Activated T-helper 2 cell treated with anti-CD3 and anti-CD28 coated beads, Interferon-gamma antibody, Interleukin-2, Interleukin-4, amounts not matched to agents 10 μg/mL and 5 μg/mL and 100 μg/mL, durations not matched to agents 14 hours and 24 hours and 36 hours (primary cell): ENCODE measurements around the gene DYNC1I1. TPM values are rescaled to one million over a fixed set of nuclear protein-coding genes. Genes with fewer than 3 reads are reported as not detected.

ENCODE experiments used
- DNase-seq: peaks from one replicate; pipeline ENCODE4 v3.0.0; 2021; ENCODE audit warnings: low spot score
- H3K27ac Mint-ChIP-seq: one replicate; pipeline ENCODE4 v1.8.0; 2021; ENCODE audit warnings: mixed read lengths
- H3K27me3 Mint-ChIP-seq: one replicate; pipeline ENCODE4 v1.8.0; 2021; ENCODE audit warnings: low read depth, mixed read lengths
- H3K36me3 Mint-ChIP-seq: one replicate; pipeline ENCODE4 v1.8.0; 2021; ENCODE audit warnings: low read depth, mixed read lengths
- H3K4me1 Mint-ChIP-seq: one replicate; pipeline ENCODE4 v1.8.0; 2021; ENCODE audit warnings: low read depth, mixed read lengths
- H3K4me3 Mint-ChIP-seq: one replicate; pipeline ENCODE4 v1.8.0; 2021; ENCODE audit warnings: low read depth, mild to moderate bottlenecking, moderate library complexity, mixed read lengths
- H3K9me3 Mint-ChIP-seq: one replicate; pipeline ENCODE4 v1.8.0; 2021; ENCODE audit warnings: mixed read lengths
- intact Hi-C: fragments of 100-400 bp; cut with micrococcal nuclease; formaldehyde crosslinking; loops from one replicate; pipeline ENCODE4 v1.15.1; 2023
- total RNA-seq: library from RNA; stranded (reverse); gene quantifications from 2 replicates; pipeline ENCODE4 v1.2.3, GENCODE V29; 2022

Gene DYNC1I1
- total RNA-seq, 1 donor from 2014 or later, result not detected

GRCh38 chr7:96074871-96075270 is 302.5 kb downstream of the DYNC1I1 start:
- Mint-ChIP-seq H3K4me3 (no peak overlapping the region), H3K9me3 (no peaks in the 10 kb centered on the region), H3K27ac (no peak overlapping the region), H3K36me3 (no peaks in the 10 kb centered on the region), H3K27me3 (peaks cover 43% of the 10 kb centered on the region), H3K4me1 (peaks cover 4% of the 10 kb centered on the region)
- DNase-seq, result no peak
- intact Hi-C loops, result loop anchor here (1.0 to 10.0 kb wide), 4 partner anchors 160 to 952 kb away; no protein-coding TSS in a partner anchor

- H3K4me3 Mint-ChIP-seq, result peak overlapping the region; percentile 77
- peaks cover 4% of the 10 kb centered on the region for H3K4me1 Mint-ChIP-seq
- H3K27me3 Mint-ChIP-seq, result peaks cover 46% of the 10 kb centered on the region
- no peak overlapping the region for H3K27ac Mint-ChIP-seq
- intact Hi-C loops, result loop anchor here (1.0 to 10.0 kb wide), 4 partner anchors 161 to 952 kb away; no protein-coding TSS in a partner anchor
- no peaks in the 10 kb centered on the region for H3K36me3 Mint-ChIP-seq
- no peaks in the 10 kb centered on the region for H3K9me3 Mint-ChIP-seq
- DNase-seq, result peak; percentile 20
Observed at GRCh38 chr7:96075510-96076349, 303.4 kb downstream of the DYNC1I1 start.

- Mint-ChIP-seq H3K27me3 (peaks cover 48% of the 10 kb centered on the region), H3K27ac (no peak overlapping the region), H3K4me1 (peaks cover 4% of the 10 kb centered on the region), H3K9me3 (no peaks in the 10 kb centered on the region), H3K4me3 (peak overlapping the region; percentile 77), H3K36me3 (no peaks in the 10 kb centered on the region)
- no peak for DNase-seq
- intact Hi-C loops, result loop anchor here (10.0 kb wide), 3 partner anchors 162 to 338 kb away; no protein-coding TSS in a partner anchor
Observed at GRCh38 chr7:96076350-96076707, 304.0 kb downstream of the DYNC1I1 start.

- no peak overlapping the region for H3K4me3 Mint-ChIP-seq
- peaks cover 45% of the 10 kb centered on the region for H3K27me3 Mint-ChIP-seq
- peaks cover 4% of the 10 kb centered on the region for H3K4me1 Mint-ChIP-seq
- no peaks in the 10 kb centered on the region for H3K9me3 Mint-ChIP-seq
- DNase-seq, result no peak
- H3K27ac Mint-ChIP-seq, result no peak overlapping the region
- intact Hi-C loops, result no loop called here
- no peaks in the 10 kb centered on the region for H3K36me3 Mint-ChIP-seq
Observed at GRCh38 chr7:96080027-96080426, 307.7 kb downstream of the DYNC1I1 start.

GRCh38 chr7:96084881-96085553 is 312.7 kb downstream of the DYNC1I1 start:
- no peak for DNase-seq
- no peak overlapping the region for H3K4me3 Mint-ChIP-seq
- no peaks in the 10 kb centered on the region for H3K4me1 Mint-ChIP-seq
- peaks cover 17% of the 10 kb centered on the region for H3K27me3 Mint-ChIP-seq
- no peaks in the 10 kb centered on the region for H3K9me3 Mint-ChIP-seq
- intact Hi-C loops, result no loop called here
- H3K36me3 Mint-ChIP-seq, result no peaks in the 10 kb centered on the region
- H3K27ac Mint-ChIP-seq, result no peak overlapping the region

- H3K27me3 Mint-ChIP-seq, result peaks cover 19% of the 10 kb centered on the region
- H3K36me3 Mint-ChIP-seq, result no peaks in the 10 kb centered on the region
- no peak overlapping the region for H3K27ac Mint-ChIP-seq
- H3K9me3 Mint-ChIP-seq, result no peaks in the 10 kb centered on the region
- H3K4me1 Mint-ChIP-seq, result no peaks in the 10 kb centered on the region
- intact Hi-C loops, result no loop called here
- H3K4me3 Mint-ChIP-seq, result no peak overlapping the region
- no peak for DNase-seq
Observed at GRCh38 chr7:96085953-96086352, 313.6 kb downstream of the DYNC1I1 start.

- no peak overlapping the region for H3K4me3 Mint-ChIP-seq
Observed at GRCh38 chr7:96088579-96088978, 316.2 kb downstream of the DYNC1I1 start.

GRCh38 chr7:96089511-96089910 is 317.2 kb downstream of the DYNC1I1 start:
- Mint-ChIP-seq H3K4me1 (peaks cover 4% of the 10 kb centered on the region), H3K9me3 (no peaks in the 10 kb centered on the region), H3K27ac (no peak overlapping the region), H3K4me3 (no peak overlapping the region), H3K27me3 (peaks cover 26% of the 10 kb centered on the region), H3K36me3 (no peaks in the 10 kb centered on the region)
- no peak for DNase-seq
- intact Hi-C loops, result no loop called here

More at GRCh38 chr7:96088579-96088978, 316.2 kb downstream of the DYNC1I1 start:
- intact Hi-C loops, result no loop called here
- DNase-seq, result no peak
- H3K9me3 Mint-ChIP-seq, result no peaks in the 10 kb centered on the region
- H3K4me1 Mint-ChIP-seq, result peaks cover 4% of the 10 kb centered on the region
- H3K36me3 Mint-ChIP-seq, result no peaks in the 10 kb centered on the region
- H3K27ac Mint-ChIP-seq, result no peak overlapping the region
- peaks cover 22% of the 10 kb centered on the region for H3K27me3 Mint-ChIP-seq

- Mint-ChIP-seq H3K9me3 (no peaks in the 10 kb centered on the region), H3K27ac (no peak overlapping the region), H3K4me1 (peaks cover 4% of the 10 kb centered on the region), H3K36me3 (no peaks in the 10 kb centered on the region), H3K27me3 (peaks cover 33% of the 10 kb centered on the region), H3K4me3 (no peak overlapping the region)
- DNase-seq, result no peak
- intact Hi-C loops, result no loop called here
Observed at GRCh38 chr7:96090756-96091155, 318.4 kb downstream of the DYNC1I1 start.

- no peaks in the 10 kb centered on the region for H3K9me3 Mint-ChIP-seq
- intact Hi-C loops, result no loop called here
- no peak overlapping the region for H3K4me3 Mint-ChIP-seq
- H3K36me3 Mint-ChIP-seq, result no peaks in the 10 kb centered on the region
- no peak for DNase-seq
- no peak overlapping the region for H3K27ac Mint-ChIP-seq
- peaks cover 4% of the 10 kb centered on the region for H3K4me1 Mint-ChIP-seq
- peaks cover 35% of the 10 kb centered on the region for H3K27me3 Mint-ChIP-seq
Observed at GRCh38 chr7:96093435-96093834, 321.1 kb downstream of the DYNC1I1 start.

GRCh38 chr7:96097835-96098234 is 325.5 kb downstream of the DYNC1I1 start:
- Mint-ChIP-seq H3K27ac (no peak overlapping the region), H3K27me3 (peaks cover 21% of the 10 kb centered on the region), H3K4me1 (peaks cover 4% of the 10 kb centered on the region), H3K9me3 (no peaks in the 10 kb centered on the region), H3K4me3 (no peak overlapping the region), H3K36me3 (no peaks in the 10 kb centered on the region)
- intact Hi-C loops, result no loop called here
- no peak for DNase-seq

- Mint-ChIP-seq H3K36me3 (no peaks in the 10 kb centered on the region), H3K4me1 (no peaks in the 10 kb centered on the region), H3K9me3 (no peaks in the 10 kb centered on the region), H3K27ac (no peak overlapping the region), H3K4me3 (no peak overlapping the region), H3K27me3 (peaks cover 6% of the 10 kb centered on the region)
- DNase-seq, result no peak
- intact Hi-C loops, result no loop called here
Observed at GRCh38 chr7:96100737-96101136, 328.4 kb downstream of the DYNC1I1 start.
